ENCODE results near the gene HNRNPUL1. TPM values are rescaled to one million over a fixed set of nuclear protein-coding genes. Genes with fewer than 3 reads are reported as not detected.
A peak's percentile ranks its signal among the peaks of the same experiment; 100 is the strongest.

The HNRNPUL1 gene
- total and polyA plus RNA-seq, 9 of the 15 experiments (the other 6 are each of a cell fraction or from before 2014, with no cell fraction given): 7.3 to 211 (median 85.0) TPM

DNA sequence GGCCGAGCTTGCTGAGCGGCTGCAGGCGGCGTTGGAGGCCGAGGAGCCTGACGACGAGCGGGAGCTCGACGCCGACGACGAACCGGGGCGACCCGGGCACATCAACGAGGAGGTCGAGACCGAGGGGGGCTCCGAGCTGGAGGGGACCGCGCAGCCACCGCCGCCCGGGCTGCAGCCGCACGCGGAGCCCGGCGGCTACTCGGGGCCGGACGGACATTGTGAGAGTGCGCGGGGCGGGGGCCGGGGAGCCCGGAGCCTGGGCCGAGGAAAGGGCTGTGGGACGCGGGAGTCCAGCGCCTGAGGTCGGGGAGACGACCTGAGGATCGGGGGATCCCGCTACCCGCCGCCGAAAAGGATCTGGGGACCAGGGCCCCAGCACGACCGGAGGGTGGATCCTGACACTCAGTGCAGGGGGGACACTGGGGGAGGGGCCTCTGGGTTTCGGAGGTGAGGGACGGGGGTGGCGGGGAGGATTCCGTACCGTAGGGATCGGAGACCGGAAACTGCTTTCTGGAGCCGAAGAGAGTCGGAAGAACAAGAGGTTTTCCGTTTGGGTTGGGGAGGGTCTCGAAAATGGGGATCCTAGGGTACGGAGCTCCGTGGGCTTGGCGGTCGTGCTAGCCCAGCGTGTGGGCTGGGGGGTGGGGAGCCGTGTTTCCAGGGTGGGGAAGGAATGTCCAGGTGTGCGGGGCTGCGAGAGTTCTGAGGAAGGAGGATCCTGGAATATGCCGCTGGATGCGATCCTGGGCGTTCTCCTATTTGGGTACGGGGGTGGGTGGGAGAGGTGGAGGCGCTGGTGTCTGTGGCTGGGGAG, 616 bp downstream of the HNRNPUL1 start (continued):
- TF ChIP-seq ZBTB43 (CRISPR knock-in tag; IDR thresholded peaks at IDR 0.05): peak; percentile 54; the same call in 1 of the 2 replicates
- TF ChIP-seq THAP12 (CRISPR knock-in tag; IDR thresholded peaks at IDR 0.05): no peak
- TF ChIP-seq POLR2A (conservative IDR thresholded peaks at IDR 0.05): peak; percentile 51; the same call in 1 of the 2 replicates
- TF ChIP-seq POLR2G (IDR thresholded peaks at IDR 0.05; ENCODE audit: low read depth, low read length): peak; percentile 77
- TF ChIP-seq ZNF609 (CRISPR knock-in tag; IDR thresholded peaks at IDR 0.05; ENCODE audit: borderline replicate concordance): no peak; the same call in 1 of the 2 replicates
- 0 out of 2 replicates have a peak, but pooled peaks have one; percentile 62 for TF ChIP-seq RBM34 (IDR thresholded peaks at IDR 0.05; ENCODE audit: borderline replicate concordance, insufficient read depth, low read length)
- peak; percentile 86 for TF ChIP-seq FIP1L1 (IDR thresholded peaks at IDR 0.05; ENCODE audit: low read depth, low read length, poor library complexity, severe bottlenecking)
- no peak for TF ChIP-seq ZNF699 (CRISPR knock-in tag; IDR thresholded peaks at IDR 0.05; ENCODE audit: insufficient replicate concordance)
- no peak for TF ChIP-seq NFATC3 (IDR thresholded peaks at IDR 0.05)
- no peak for TF ChIP-seq ATF4 (CRISPR knock-in tag; IDR thresholded peaks at IDR 0.05)
- no peak for TF ChIP-seq E2F3 (CRISPR knock-in tag; IDR thresholded peaks at IDR 0.05)
- TF ChIP-seq SUPT5H (IDR thresholded peaks at IDR 0.05): 0 out of 2 replicates have a peak, but pooled peaks have one; percentile 42
- no peak for TF ChIP-seq ZKSCAN3 (CRISPR knock-in tag; IDR thresholded peaks at IDR 0.05)
- no peak for TF ChIP-seq MEIS2 (IDR thresholded peaks at IDR 0.05; ENCODE audit: partially characterized antibody)
- TF ChIP-seq ZNF232 (CRISPR knock-in tag; IDR thresholded peaks at IDR 0.05): no peak
- no peak for TF ChIP-seq COPS2 (conservative IDR thresholded peaks at IDR 0.05)

All from K562 (cell line).